Stimulated activated CD4-positive, alpha-beta T cell treated with anti-CD3 and anti-CD28 coated beads, Interleukin-4, amount 100 ng/mL, for 48 hours (primary cell): ENCODE measurements around the gene OTOR.

Source experiments
- DNase-seq, 2 donors: peaks; one replicate each; pipeline ENCODE4 v3.0.0-alpha.2; 2020; ENCODE audit warnings: low read depth in 2 of 2

The OTOR gene, protein sequence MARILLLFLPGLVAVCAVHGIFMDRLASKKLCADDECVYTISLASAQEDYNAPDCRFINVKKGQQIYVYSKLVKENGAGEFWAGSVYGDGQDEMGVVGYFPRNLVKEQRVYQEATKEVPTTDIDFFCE

DNA sequence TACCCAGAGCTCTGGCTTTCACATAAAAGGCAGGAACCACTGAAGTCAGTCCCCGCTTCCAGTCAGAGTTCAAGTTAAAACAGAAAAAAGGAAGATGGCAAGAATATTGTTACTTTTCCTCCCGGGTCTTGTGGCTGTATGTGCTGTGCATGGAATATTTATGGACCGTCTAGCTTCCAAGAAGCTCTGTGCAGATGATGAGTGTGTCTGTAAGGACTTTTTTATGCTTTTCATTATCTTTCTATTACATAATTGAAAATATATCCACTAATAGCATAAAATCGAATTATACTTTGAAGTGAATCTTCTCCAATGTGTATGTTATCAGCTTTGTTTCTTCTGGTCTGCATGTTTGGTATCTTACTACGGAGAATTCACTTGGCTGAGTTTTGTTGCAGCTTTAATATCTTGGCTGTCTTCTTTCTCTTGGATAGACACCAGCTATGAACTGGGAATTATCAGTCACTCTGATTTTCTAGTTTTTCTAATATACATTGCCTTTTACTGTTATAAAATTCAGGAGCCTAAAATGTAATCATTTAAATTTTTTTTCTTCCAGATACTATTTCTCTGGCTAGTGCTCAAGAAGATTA, at the start of gene OTOR:
TSS of gene OTOR (plus strand) at position 51 of the 593 bp plus-strand sequence. CDS start at position 95, 44 bp downstream.
- no peak for DNase-seq

GRCh38 chr20:16699293-16699692, 48.9 kb upstream of the OTOR start:
- no peak for DNase-seq

- DNase-seq = peak in 1 of 2 donors; percentile 2
Measured at GRCh38 chr20:16701296-16701695, 46.9 kb upstream of the OTOR start.

- DNase-seq = no peak
Measured at GRCh38 chr20:16703570-16703969, 44.6 kb upstream of the OTOR start.

DNA sequence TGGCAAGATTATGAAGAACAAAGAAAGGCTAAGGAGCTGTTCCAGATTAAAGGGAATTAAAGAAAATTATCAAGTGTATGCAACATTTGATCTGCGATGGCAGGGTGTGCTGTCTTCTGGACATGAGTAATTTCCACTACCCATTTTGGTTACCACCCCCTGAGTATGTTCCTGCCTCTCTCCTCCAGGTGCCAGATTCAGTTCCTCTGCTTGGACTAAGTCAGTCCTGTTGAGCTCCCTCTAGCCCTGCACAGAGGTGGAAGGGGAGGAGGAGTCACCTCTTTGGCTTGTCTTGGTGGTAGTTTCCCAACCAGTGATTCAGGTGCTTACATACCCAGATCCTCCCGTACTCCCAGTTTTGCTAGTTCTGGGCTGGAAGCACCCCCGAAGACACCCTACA, 40.5 kb upstream of the OTOR start:
- DNase-seq = no peak

DNA sequence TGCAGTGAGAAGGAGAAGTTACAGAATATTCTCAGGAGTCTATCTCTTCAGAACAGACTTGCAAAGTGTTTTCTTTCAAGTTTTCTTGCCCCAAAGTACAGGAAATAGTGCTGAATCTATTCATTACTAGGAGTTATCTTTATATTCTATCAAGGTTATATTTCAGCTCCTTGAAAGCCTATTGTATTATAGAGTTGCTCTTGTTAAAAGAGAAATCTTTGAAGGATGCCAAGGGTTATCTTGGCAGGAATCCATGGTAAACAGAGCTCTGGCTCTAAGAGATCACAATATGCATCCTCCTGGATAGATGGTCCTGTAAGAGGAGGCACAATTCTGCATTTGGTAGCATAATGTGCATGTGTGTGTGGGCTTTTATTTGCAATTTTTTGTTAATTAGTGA, 39.6 kb upstream of the OTOR start:
- DNase-seq = no peak

- DNase-seq = no peak
Measured at GRCh38 chr20:16709017-16709416, 39.1 kb upstream of the OTOR start.

GRCh38 chr20:16710781-16711180, 37.4 kb upstream of the OTOR start:
- no peak for DNase-seq

DNA sequence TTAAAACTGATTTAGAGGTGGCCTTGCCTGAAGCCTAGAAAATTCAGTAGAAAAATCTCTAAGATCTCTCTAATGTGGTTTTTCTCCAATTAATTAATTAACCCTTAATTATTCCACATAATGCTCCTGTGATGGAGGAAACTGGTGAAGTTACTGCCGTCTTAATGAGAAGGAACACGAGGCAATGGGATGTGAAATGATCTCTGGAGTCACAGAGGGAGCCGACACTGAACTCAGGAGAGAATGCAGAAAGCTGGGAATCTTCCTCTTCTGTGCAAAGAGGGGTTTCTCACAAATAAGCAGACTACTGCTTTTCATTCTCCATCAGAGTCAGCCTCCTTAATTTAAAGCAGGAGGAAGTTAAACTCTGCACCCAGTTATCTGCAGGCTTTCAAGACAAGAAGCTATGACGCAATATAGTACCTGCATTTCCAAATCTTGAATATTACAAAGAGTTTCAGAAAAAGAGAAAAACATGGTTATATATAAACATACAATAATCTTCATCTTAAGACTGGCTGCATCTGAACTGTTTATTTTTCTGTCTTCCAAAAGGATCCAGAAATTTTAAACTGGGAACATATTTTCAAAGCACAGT, 36.4 kb upstream of the OTOR start:
- DNase-seq = no peak

DNA sequence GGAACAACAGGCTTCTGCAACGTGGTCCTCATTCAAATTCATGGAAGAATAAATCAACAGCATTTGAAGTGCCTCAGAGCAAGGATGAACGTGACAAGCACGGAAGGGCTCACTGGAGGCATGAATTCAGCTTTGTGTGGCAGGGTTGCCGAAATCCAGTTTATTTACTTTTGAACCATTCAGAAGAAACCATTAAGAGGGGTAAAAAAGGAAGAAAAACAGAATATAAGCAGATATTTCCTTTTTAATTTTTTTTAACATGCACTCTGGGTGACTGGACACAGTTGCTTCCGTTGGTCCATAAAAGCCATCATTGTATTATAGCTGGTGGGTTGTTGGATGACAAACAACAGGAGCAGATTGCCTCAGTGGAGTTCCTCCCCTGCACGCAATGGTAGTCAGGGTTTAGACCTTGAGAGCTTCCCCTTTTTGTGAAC, 35.6 kb upstream of the OTOR start:
- no peak for DNase-seq

GRCh38 chr20:16713066-16713465, 35.1 kb upstream of the OTOR start:
- no peak for DNase-seq

- DNase-seq = no peak
Measured at GRCh38 chr20:16714242-16714641, 33.9 kb upstream of the OTOR start.

DNA sequence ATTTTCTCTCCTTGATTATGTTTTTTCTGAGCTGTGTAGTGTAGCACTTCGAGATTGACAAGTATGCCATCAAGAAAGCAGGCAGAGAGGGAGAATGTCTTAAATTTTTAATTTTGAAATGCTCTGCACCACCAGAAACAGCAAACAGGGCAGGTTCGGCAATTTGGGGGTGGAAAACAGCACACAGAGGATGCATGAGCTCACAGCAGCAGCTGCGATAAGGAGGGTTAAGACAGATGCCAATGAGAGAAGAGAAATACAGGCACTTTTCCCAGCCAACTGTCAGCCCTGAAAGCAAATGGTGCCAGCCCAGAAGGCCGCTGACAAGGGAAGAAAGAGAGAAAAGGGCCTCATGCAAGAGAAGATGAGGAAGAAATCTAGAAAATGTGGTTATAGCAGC, 33.4 kb upstream of the OTOR start:
- no peak for DNase-seq

- DNase-seq = no peak
Measured at GRCh38 chr20:16719421-16719820, 28.7 kb upstream of the OTOR start.

GRCh38 chr20:16729080-16729479, 19.1 kb upstream of the OTOR start:
- DNase-seq = no peak

- peak; percentile 79 to 86 for DNase-seq
Measured at GRCh38 chr20:16729565-16730460, 18.3 kb upstream of the OTOR start, which contains the start of gene SNRPB2. SNRPB2 (plus strand) TSS chr20:16730026; CDS start chr20:16731703, 1,677 bp downstream.

GRCh38 chr20:16732506-16733152, 15.5 kb upstream of the OTOR start:
- no peak for DNase-seq

GRCh38 chr20:16740365-16741072, 7.6 kb upstream of the OTOR start:
- no peak for DNase-seq

- no peak for DNase-seq
Measured at GRCh38 chr20:16744178-16744807, 3.9 kb upstream of the OTOR start.

DNA sequence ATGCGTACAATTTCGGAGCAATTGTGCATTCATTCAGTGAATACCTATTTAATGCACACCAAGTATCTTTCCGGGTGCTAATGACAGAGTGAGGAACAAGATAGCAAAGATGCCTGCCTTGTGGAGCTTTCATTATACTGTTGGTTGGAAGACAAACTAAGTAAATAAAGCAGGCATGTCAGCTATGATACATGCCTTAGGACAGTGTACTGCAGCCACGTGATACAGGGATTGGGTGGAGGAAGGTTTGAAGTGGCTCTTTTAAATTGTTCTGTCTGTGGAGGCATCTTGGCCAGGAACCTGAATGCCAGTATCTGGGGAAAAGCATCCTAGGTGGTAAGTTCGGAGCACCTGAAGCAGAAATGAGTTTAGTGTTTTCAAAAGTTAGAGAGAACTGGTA, 3.0 kb upstream of the OTOR start:
- DNase-seq = no peak

- DNase-seq = no peak
Measured at GRCh38 chr20:16747291-16747811, 807 bp upstream of the OTOR start.
